Endothelial cell of umbilical vein (primary cell): ENCODE data around the gene BORCS6.

ENCODE experiments used
- EZH2 ChIP-seq: IDR thresholded peaks from 2 replicates; pipeline ENCODE4 v1.6.1; 2012; ENCODE audit warnings: borderline replicate concordance, low read depth, mild to moderate bottlenecking, moderate library complexity, low read length, inconsistent platforms; ENCODE audit not compliant: severe bottlenecking
- POLR2AphosphoS5 ChIP-seq: IDR thresholded peaks from 2 replicates; pipeline ENCODE4 v1.6.1; 2012; ENCODE audit warnings: low read depth, mild to moderate bottlenecking, control low read depth, low read length, moderate library complexity; ENCODE audit not compliant: insufficient read depth
- TF ChIP-seq, protein P1 (sequence below), 2 donors: IDR thresholded peaks; 1 replicate in 1 of 2; 2 replicates in 1 of 2; pipeline ENCODE4 v1.5.1; 2011; ENCODE audit warnings: low read length in 2 of 2, mild to moderate bottlenecking in 2 of 2, moderate library complexity in 2 of 2, control low read depth in 1 of 2, inconsistent platforms in 1 of 2, low read depth in 1 of 2; ENCODE audit not compliant: insufficient read depth in 1 of 2; ENCODE audit errors: extremely low read depth in 1 of 2

GRCh38 chr17:8225813-8226535, 36.0 kb upstream of the BORCS6 start:
- TF ChIP-seq, protein P1, sequence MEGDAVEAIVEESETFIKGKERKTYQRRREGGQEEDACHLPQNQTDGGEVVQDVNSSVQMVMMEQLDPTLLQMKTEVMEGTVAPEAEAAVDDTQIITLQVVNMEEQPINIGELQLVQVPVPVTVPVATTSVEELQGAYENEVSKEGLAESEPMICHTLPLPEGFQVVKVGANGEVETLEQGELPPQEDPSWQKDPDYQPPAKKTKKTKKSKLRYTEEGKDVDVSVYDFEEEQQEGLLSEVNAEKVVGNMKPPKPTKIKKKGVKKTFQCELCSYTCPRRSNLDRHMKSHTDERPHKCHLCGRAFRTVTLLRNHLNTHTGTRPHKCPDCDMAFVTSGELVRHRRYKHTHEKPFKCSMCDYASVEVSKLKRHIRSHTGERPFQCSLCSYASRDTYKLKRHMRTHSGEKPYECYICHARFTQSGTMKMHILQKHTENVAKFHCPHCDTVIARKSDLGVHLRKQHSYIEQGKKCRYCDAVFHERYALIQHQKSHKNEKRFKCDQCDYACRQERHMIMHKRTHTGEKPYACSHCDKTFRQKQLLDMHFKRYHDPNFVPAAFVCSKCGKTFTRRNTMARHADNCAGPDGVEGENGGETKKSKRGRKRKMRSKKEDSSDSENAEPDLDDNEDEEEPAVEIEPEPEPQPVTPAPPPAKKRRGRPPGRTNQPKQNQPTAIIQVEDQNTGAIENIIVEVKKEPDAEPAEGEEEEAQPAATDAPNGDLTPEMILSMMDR (IDR thresholded peaks at IDR 0.05; ENCODE audit: extremely low read depth in 1 of 2, insufficient read depth in 1 of 2, low read depth in 1 of 2, low read length in 2 of 2), result no peak
- TF ChIP-seq EZH2, result no peak
- TF ChIP-seq POLR2AphosphoS5, result peak; percentile 36
